Heart left ventricle (tissue), 16 donors: Measurements from ENCODE around the gene BORCS5. TPM values are rescaled to one million over a fixed set of nuclear protein-coding genes. Genes with fewer than 3 reads are reported as not detected.

Experiments used
- ATAC-seq, 4 donors: fragments of 200-7000 bp; cut with Tn5 transposase; one replicate each; pipeline ENCODE4 v1.9.1; 2020 to 2022; ENCODE audit warnings: moderate library complexity in 4 of 4, mild to moderate bottlenecking in 3 of 4, moderate number of reproducible peaks in 1 of 4
- DNase-seq, 5 donors: peaks; one replicate each; pipeline ENCODE4 v3.0.0-alpha.2; 2020
- H3K27ac ChIP-seq, 12 donors: fragments of 200-600 bp; sonication (generic) in 4 of 12; one replicate each; pipeline versions ENCODE4 v1.5.0 to v1.8.0; 2016 to 2022; ENCODE audit warnings: mild to moderate bottlenecking in 2 of 12
- H3K27me3 ChIP-seq, 9 donors: fragments of 200-600 bp; sonication (generic) in 2 of 9; one replicate each; pipeline versions ENCODE4 v1.5.1 to v1.8.0; 2016 to 2022; ENCODE audit warnings: mild to moderate bottlenecking in 3 of 9
- H3K36me3 ChIP-seq, 9 donors: fragments of 200-600 bp; sonication (generic) in 2 of 9; one replicate each; pipeline versions ENCODE4 v1.5.0 to v1.8.0; 2018 to 2022; ENCODE audit warnings: mild to moderate bottlenecking in 2 of 9
- H3K4me1 ChIP-seq, 12 donors: fragments of 200-600 bp; sonication (generic) in 4 of 12; one replicate each; pipeline versions ENCODE4 v1.5.0 to v1.8.0; 2016 to 2022; ENCODE audit warnings: mild to moderate bottlenecking in 3 of 12
- H3K4me3 ChIP-seq, 12 donors: fragments of 200-600 bp; sonication (generic) in 4 of 12; one replicate each; pipeline versions ENCODE4 v1.5.0 to v1.8.0; 2017 to 2022; ENCODE audit warnings: mild to moderate bottlenecking in 9 of 12, moderate library complexity in 4 of 12
- H3K9me3 ChIP-seq, 12 donors: fragments of 200-600 bp; sonication (generic) in 4 of 12; one replicate each; pipeline versions ENCODE4 v1.5.0 to v1.8.0; 2016 to 2022; ENCODE audit warnings: mild to moderate bottlenecking in 1 of 12
- POLR2A ChIP-seq, 2 donors: fragments of 450-650 bp; IDR thresholded peaks; one replicate each; pipeline ENCODE4 v1.6.1; 2017; ENCODE audit warnings: antibody characterized with exemption in 2 of 2, mild to moderate bottlenecking in 2 of 2, moderate library complexity in 2 of 2
- WGBS, 4 donors: extraction: QIAGEN DNeasy Blood & Tissue Kit in 2 of 4; methylation state at CpG; one replicate each; pipeline versions ENCODE4 v1.1.5 to v1.1.7; 2013 to 2018; 5-methylcytosine and 5-hydroxymethylcytosine counted together
- intact Hi-C, 10 donors: fragments of 100-400 bp; cut with DNase I; formaldehyde crosslinking; loops; one replicate each; pipeline versions ENCODE4 v1.11.1 to v1.14.2; 2022
- polyA plus RNA-seq, 2 donors: library from polyadenylated mRNA; stranded (reverse); fragments of 200-250 nt; gene quantifications; one replicate each; pipeline ENCODE4 v1.2.3, GENCODE V29; 2013
- total RNA-seq, 9 donors: library from RNA; depleted of rRNA in 2 of 9; stranded (reverse); fragments of >200 nt in 2 of 9; fragmentation: NEBNext Ultra II Directional in 3 of 9; extraction: Animal tissue kit (Norgen Biotek cat#: 25700) in 3 of 9; gene quantifications; one replicate each; pipeline versions ENCODE4 v1.1.0 to v1.2.4, GENCODE V29; 2016 to 2023
- TF ChIP-seq, protein P1 (sequence below), 12 donors: fragments of 200-600 bp; sonication (generic) in 4 of 12; IDR thresholded peaks; one replicate each; pipeline versions ENCODE4 v1.5.0 to v1.8.0; 2018 to 2022; ENCODE audit warnings: antibody characterized with exemption in 12 of 12, mild to moderate bottlenecking in 5 of 12
- donor health status: ischemic (EF 13 %, LVEDD 7.1; RV severe dilation, severe dysfunction).
- donor health status: healthy with polysubstance abuse.
- donor health status: DM: no; HTN: yes; CAD: no.
- donor health status: DM: no; HTN: no; CAD: no.
- donor health status: ischemic (EF 25% LVEDD 6.9; RV normal size, moderate dysfunction).
- donor health status: ischemic (EF 25% LVEDD 5.7; RV mildly dilated, moderate dysfunction).
- donor health status: healthy.
- donor health status: DM: yes; HTN: yes; CAD: no.
- donor health status: ischemic (EF 35%, LVEDD 5.7; RV mildly dilated, moderate dysfunction).
- donor health status: nonischemic (EF 11% LVEDD 7.7; RV severe dilation, severe dysfunction).
- donor health status: DM: yes; HTN: yes; CAD: no.
- donor health status: PGD.
- donor health status: ischemic (EF 29% LVEDD 5.4; RV normal size, mild dysfunction).
- donor health status: nonischemic (EF 23%, LVEDD 6.1; RV moderate dilation, normal function).

Gene BORCS5
- total and polyA plus RNA-seq, 11 donors = 3.9 to 21.3 (median 12.3) TPM

DNA sequence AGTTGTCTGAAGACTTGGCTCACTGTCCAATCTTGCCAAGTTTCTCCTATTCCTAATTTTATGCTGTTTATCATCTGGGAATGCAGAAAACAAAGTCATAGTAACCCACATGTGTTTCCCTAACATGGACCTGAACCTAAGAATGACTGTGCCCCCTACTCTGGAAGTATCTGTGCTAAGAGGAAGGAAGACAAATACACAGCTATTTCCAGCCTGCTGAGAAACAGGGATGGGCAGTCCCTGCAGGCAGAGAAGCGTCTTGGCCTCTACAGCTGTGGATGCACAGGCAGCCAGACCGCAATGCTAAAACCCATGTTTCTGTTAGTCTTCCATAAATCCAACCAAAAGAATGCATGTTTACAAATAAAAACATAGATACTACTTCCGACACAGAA, 149.6 kb downstream of the BORCS5 start:
- WGBS, 4 donors = 28 to 43% (median 35%) methylated on average over 3 of the region's 3 CpGs
- peak overlapping the region; percentile 29 to 86 (median 72) for H3K27ac ChIP-seq
- intact Hi-C loops = loop anchor here in 7 of 10 donors (1.0 to 10.0 kb wide), 5 partner anchors 36 to 211 kb away; partner anchors contain the start of genes DUSP16 (in 7 of the 7) and CDKN1B (in 1 of the 7)
- no peaks in the 10 kb centered on the region for H3K9me3 ChIP-seq
- peak in 3 of 5 donors; percentile 27 to 43 (median 32) for DNase-seq
- peak overlapping the region in 9 of 12 donors; percentile 22 to 49 (median 32) for H3K4me3 ChIP-seq
- H3K27me3 ChIP-seq = no peaks in the 10 kb centered on the region
- H3K36me3 ChIP-seq = no peaks in the 10 kb centered on the region
- ATAC-seq = peak; percentile 60 to 74 (median 72)
- TF ChIP-seq POLR2A (IDR thresholded peaks at IDR 0.05) = no peak
- TF ChIP-seq, protein P1, sequence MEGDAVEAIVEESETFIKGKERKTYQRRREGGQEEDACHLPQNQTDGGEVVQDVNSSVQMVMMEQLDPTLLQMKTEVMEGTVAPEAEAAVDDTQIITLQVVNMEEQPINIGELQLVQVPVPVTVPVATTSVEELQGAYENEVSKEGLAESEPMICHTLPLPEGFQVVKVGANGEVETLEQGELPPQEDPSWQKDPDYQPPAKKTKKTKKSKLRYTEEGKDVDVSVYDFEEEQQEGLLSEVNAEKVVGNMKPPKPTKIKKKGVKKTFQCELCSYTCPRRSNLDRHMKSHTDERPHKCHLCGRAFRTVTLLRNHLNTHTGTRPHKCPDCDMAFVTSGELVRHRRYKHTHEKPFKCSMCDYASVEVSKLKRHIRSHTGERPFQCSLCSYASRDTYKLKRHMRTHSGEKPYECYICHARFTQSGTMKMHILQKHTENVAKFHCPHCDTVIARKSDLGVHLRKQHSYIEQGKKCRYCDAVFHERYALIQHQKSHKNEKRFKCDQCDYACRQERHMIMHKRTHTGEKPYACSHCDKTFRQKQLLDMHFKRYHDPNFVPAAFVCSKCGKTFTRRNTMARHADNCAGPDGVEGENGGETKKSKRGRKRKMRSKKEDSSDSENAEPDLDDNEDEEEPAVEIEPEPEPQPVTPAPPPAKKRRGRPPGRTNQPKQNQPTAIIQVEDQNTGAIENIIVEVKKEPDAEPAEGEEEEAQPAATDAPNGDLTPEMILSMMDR (IDR thresholded peaks at IDR 0.05) = peak in 1 of 12 donors; percentile 11
- peaks cover 6 to 63% (median 42%) of the 10 kb centered on the region in 12 donors for H3K4me1 ChIP-seq

GRCh38 chr12:12507121-12507520, 150.2 kb downstream of the BORCS5 start:
- 39 to 54% (median 43%) methylated on average over 1 of the region's 1 CpG for WGBS, 4 donors

DNA sequence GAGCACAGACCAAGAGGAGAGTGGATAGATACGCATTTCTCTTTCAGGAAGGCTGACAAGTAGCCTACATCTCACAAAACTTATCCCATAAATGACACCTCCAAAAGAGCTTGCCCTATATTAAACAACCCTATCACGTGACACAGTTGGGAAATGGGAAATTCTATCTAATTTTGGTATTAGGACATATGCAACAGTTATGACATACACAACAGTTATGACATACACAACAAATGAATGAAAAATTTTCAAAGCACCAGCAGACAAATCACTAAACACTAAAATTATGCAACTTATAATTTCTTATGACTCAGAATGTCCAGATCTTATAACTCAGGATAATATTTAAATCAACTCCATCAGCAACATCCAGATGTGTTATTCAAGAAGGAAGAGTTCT, 151.7 kb downstream of the BORCS5 start:
- ATAC-seq (no peak), DNase-seq (no peak)
- H3K4me3 ChIP-seq = no peak overlapping the region
- peak overlapping the region in 2 of 12 donors; percentile 12 to 13 for H3K27ac ChIP-seq
- no peaks in the 10 kb centered on the region for H3K27me3 ChIP-seq
- H3K36me3 ChIP-seq = peaks cover 0 to 6% (median 0%) of the 10 kb centered on the region in 9 donors
- H3K9me3 ChIP-seq = no peaks in the 10 kb centered on the region
- WGBS, 4 donors = 94 to 98% (median 97%) methylated on average over 2 of the region's 2 CpGs
- intact Hi-C loops = loop anchor here in 6 of 10 donors (5.0 to 10.0 kb wide), 4 partner anchors 34 to 209 kb away; partner anchors contain the start of genes DUSP16 (in 6 of the 6) and CDKN1B (in 1 of the 6)
- no peak for TF ChIP-seq POLR2A (IDR thresholded peaks at IDR 0.05)
- TF ChIP-seq, protein P1 (IDR thresholded peaks at IDR 0.05) = no peak
- H3K4me1 ChIP-seq = peaks cover 6 to 76% (median 47%) of the 10 kb centered on the region in 12 donors

More at GRCh38 chr12:12507121-12507520, 150.2 kb downstream of the BORCS5 start:
- peak in 1 of 4 donors; percentile 31 for ATAC-seq
- TF ChIP-seq POLR2A (IDR thresholded peaks at IDR 0.05) = no peak
- TF ChIP-seq, protein P1 (IDR thresholded peaks at IDR 0.05) = peak in 1 of 12 donors; percentile 7
- Histone ChIP-seq H3K4me3 (no peak overlapping the region), H3K27ac (peak overlapping the region in 11 of 12 donors; percentile 56 to 86 (median 74)), H3K4me1 (peaks cover 6 to 66% (median 44%) of the 10 kb centered on the region in 12 donors), H3K27me3 (no peaks in the 10 kb centered on the region), H3K36me3 (no peaks in the 10 kb centered on the region), H3K9me3 (no peaks in the 10 kb centered on the region)
- intact Hi-C loops = loop anchor here in 6 of 10 donors (5.0 to 10.0 kb wide), 4 partner anchors 35 to 210 kb away; partner anchors contain the start of genes DUSP16 (in 6 of the 6) and CDKN1B (in 1 of the 6)
- DNase-seq = no peak

GRCh38 chr12:12510141-12510540, 153.3 kb downstream of the BORCS5 start:
- Histone ChIP-seq H3K27me3 (no peaks in the 10 kb centered on the region), H3K36me3 (peaks cover 0 to 16% (median 0%) of the 10 kb centered on the region in 9 donors), H3K4me1 (peaks cover 6 to 70% (median 44%) of the 10 kb centered on the region in 12 donors), H3K4me3 (no peak overlapping the region), H3K9me3 (no peaks in the 10 kb centered on the region), H3K27ac (peak overlapping the region in 4 of 12 donors; percentile 7 to 13 (median 10))
- WGBS, 4 donors = 82 to 91% (median 89%) methylated on average over 2 of the region's 2 CpGs
- TF ChIP-seq, protein P1 (IDR thresholded peaks at IDR 0.05) = no peak
- no peak for ATAC-seq
- intact Hi-C loops = no loop called here
- no peak for DNase-seq
